IPS-18c (cell line): ENCODE results near the gene FAM120A.
"Not testable (repeated sequence)": the region's sequence is repeated elsewhere in the genome, so short reads cannot be mapped to it uniquely, and the experiment has no call there.

Experiments used
- H3K4me3 ChIP-seq: 2 replicates; pipeline ENCODE4 v1.7.0; 2013; ENCODE audit warnings: low read depth, mild to moderate bottlenecking, low read length, moderate library complexity; ENCODE audit not compliant: insufficient read depth
- H3K9me3 ChIP-seq: one replicate; pipeline ENCODE4 v1.6.1; 2013; ENCODE audit warnings: mild to moderate bottlenecking, low read length, moderate library complexity; ENCODE audit not compliant: control insufficient read depth, insufficient read depth

FAM120A gene

DNA sequence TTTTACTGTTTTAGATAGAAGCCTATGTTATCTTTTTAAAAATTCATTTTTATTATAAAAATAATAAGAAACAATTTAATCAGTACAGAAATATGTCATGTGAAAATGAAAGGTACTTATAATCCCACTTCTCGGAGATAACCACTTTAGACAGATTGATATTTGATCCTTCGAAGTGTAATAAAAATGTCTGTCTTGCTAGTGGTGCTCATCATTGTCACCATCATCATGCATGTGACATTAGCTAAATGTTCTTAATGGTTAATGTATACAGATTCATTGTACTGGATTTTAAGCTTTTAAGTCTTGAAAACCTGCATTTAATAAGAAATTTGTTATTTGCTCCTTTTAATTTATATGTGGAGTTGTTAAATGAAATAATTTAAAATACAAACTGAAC lies 32.0 kb downstream of the FAM120A start:
- H3K4me3 ChIP-seq, result no peak overlapping the region
- H3K9me3 ChIP-seq, result no peaks in the 10 kb centered on the region

DNA sequence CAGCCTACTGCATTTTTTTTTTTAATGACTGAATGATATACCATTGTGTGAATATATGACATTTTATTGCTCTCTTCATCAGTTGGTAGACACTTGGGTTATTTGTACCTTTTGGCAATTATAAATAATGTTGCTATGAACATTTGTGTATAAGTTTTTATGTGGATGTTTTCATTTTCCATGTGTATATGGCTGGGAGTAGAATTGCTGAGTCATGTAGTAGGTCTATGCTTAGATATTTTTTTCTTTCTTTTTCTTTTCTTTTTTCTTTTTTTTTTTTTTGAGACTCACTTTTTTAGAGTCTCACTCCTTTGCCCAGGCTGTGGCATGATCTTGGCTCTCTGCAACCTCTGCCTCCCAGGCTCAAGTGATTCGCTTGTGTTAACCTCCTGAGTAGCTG lies 34.8 kb downstream of the FAM120A start:
- H3K4me3 ChIP-seq, result no peak overlapping the region
- H3K9me3 ChIP-seq, result no peaks in the 10 kb centered on the region

DNA sequence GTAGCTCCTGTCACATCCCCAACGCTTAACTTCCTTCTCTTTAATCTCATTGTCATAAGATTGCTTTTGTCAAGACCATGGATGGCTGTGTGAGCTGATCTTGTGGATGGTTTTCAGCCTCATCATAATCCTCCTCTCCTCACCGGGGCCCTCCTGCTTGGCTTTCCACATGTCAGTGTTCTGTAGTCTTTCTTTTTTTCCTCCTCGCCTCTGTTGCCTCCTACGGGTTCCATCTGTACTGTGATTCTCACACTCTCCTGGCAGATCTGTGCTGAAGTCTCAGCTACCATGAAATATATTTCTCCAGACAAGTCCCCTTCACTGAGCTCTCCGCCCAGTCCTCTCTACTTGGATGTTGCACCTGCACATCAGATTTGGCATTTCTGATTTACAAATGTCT lies 36.8 kb downstream of the FAM120A start:
- Histone ChIP-seq H3K4me3 (no peak overlapping the region), H3K9me3 (no peaks in the 10 kb centered on the region)

DNA sequence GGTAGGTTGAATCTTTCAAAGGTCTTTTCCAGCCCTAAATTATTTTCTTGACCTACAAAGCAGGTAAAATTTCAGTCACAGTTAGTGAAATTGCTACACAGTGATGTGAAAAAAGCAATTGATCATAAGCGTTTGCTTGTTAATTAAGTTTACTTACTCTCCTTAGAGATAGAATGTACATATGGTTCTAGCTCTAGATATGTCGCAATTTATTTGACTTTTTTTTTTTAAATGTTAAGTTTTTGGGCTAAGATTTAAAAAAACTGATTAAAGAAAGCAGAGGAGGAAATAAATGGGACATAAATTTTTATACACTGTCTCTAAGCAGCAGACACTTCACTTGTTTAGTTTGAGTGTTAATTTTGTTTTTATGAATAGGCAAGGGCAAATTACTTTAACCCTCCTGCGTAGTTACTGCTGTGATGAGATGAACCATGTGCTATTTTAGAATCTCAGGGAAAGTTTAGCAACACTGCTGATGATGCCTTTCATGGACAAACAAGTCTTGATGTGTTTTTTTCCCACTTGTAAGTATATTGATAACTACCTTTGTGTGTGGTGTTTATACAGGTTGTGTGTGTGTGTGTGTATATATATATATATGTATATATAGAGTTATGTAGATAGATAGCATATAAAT lies 40.2 kb downstream of the FAM120A start:
- Histone ChIP-seq H3K9me3 (no peaks in the 10 kb centered on the region), H3K4me3 (no peak overlapping the region)

DNA sequence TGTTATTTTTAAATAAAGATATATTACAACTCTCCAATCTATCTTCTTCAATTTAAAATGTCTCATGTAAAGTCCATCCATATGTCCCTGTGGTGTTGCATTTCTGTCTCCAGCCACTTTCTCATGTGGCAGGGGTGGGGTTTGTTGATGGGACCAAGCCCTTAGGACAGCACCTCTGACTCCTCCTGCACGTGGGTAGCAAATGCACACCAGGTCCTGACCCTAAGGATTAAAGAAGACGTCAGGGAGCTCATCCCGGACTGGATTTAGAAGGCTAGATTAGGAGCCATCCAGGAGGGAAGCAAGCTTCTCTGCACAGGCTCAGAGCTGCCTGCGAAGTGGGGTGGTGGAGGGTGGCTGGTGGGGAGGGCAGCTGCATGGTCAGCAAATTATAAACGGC lies 40.8 kb downstream of the FAM120A start:
- no peak overlapping the region for H3K4me3 ChIP-seq
- H3K9me3 ChIP-seq, result no peaks in the 10 kb centered on the region

DNA sequence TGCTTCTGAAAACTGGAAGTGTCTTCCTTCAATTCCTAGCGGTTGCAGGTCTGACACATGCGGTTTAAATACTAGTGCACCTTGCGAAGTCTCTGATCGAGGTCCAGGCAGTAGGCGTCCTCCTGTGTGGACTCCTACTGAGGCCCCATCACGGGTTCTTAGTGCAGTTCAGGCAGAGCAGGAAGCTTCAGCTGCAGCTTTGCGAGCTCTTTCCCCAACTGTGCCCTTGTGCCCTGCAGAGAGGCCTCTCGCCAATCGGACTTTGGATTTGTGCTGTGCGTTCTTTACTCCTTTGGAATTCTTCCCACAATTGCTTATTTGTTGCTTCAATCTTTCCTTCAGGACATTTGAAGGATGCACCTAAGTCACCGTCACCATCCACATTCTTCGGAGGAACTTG lies 42.5 kb downstream of the FAM120A start:
- Histone ChIP-seq H3K9me3 (no peaks in the 10 kb centered on the region), H3K4me3 (no peak overlapping the region)

DNA sequence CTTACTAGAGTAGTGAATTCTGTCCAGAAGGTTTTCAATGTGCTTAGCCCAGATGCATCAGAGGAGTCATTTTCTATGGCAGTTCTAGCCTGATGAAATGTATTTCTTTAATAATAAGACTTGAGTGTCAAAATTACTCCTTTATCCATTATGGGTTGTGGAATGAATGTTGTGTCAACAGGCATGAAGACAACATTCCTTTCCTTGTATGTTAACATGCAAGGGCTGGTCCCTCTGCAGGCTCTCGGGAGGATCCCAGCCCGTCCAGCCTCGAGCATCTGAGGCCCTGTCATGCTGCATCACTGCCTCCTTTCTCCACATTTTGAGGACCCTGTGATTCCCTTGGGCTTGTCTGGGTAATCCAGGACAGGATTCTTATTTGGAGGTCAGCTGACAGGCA lies 44.8 kb downstream of the FAM120A start:
- Histone ChIP-seq H3K9me3 (no peaks in the 10 kb centered on the region), H3K4me3 (no peak overlapping the region)

DNA sequence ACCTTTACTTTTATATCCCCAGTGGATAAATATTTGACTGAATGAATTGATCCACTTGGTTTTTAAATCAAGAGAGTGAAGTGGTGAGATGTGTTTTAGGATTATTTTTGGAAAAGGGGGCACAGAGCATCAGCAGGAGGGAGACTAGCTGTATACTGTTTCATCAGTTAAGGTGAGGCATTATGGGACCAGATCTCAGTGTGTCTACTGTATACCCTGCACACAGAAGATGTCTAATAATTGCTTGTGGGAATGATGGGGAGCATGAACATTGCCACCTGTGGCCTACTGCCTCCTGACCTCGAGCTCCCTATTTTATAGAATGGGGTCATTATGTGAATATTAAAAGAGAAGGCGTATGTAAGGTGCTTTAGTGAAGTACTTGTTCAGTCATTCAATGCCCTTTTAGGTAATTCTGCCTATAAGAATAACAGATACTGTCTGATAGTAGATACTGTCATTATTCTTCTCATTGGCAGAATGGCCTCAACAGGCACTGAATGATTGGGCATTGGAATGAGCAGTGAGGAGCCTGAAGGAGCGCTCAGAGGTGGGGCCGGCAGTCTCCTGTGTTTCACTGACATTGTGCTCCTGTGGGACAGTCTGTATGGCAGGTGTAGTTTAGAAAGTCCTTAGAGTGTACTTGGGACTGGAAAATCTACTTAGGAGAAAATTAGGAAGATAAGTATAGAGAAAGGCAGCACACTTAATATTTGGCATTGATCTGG lies 49.2 kb downstream of the FAM120A start:
- no peak overlapping the region for H3K4me3 ChIP-seq
- no peaks in the 10 kb centered on the region for H3K9me3 ChIP-seq

DNA sequence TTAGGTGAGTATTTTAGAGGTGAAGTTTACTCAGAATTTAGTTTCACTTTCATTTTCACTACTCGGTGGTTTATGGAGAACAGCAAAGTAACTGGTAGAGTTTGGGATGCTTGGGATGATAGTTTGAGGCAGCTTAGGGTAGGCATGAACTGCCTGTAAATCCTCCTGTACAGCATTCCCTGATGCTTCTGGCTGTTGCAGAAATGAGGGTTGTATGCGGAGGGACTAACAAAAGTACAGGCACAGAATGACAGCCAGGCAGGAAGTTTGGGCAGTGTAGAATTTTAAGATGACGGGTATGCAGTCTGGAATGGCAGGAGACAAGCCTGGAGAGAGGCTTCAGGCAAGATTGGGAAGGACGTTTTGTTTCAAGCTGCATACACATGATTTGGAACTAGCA lies 49.9 kb downstream of the FAM120A start:
- H3K9me3 ChIP-seq, result no peaks in the 10 kb centered on the region
- no peak overlapping the region for H3K4me3 ChIP-seq

DNA sequence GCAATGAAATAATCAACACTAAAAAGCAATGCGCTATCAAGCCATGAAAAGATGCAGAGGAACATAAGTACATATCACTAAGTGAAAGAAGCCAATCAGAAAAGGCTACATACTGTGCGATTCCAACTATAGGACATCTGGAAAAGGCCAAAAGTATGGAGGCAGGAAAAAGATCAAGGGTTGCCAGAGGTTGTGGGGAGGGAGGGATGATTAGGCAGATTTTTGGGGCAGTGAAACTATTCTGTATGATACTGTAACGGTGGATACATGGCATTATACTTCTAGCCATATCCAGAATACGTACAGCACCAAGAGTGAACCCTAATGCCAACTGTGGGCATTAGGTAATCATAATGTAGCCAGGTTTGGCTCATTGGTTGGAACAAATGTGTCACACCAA lies 51.9 kb downstream of the FAM120A start:
- no peaks in the 10 kb centered on the region for H3K9me3 ChIP-seq
- H3K4me3 ChIP-seq, result no peak overlapping the region

DNA sequence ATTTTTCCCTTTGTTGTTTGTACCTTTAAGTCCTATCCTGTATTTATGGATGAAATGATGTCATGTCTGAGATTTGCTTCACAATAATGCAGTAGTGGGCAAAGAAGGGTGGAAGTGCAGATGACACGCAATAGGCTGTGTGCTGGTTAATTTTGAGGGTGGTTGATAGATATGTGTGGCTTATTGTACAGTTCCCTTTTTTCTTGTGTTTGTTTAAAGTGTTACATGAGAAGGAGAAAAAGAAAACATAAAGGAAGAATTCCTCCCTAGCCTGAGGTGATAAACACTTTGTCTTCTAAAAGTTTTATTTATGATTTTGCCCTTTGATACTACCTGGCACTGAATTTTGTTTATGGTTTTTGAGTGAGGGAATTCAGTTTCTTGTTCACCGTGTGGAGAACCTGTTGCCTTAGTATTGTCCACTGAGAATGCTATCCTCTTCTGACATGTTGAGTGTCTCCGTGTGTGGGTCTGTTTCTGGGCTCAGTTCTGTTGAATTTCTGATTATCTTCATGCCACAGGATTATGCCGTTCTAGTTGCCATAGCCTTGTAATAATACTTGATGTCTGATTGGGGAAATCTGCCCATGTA lies 54.2 kb downstream of the FAM120A start:
- no peaks in the 10 kb centered on the region for H3K9me3 ChIP-seq
- no peak overlapping the region for H3K4me3 ChIP-seq

DNA sequence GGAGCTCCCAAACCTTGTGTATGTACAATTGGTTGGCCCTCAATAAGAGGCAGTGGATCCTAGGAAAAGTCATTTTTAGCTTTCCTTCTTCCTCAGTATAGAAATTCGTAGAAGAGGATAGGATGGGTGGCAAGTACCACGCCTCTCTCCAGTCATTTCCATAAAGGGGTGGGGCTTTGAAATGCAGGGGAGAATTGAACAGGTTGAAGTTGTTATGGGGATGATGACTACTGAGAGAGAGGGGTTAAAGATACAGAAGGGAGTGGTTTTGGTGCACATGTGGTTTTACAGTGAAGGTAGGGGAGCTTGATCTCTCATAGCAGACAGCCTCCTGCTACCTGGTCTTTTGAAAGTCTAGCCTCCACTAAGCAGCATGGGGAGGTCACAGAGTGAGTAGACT lies 56.3 kb downstream of the FAM120A start:
- Histone ChIP-seq H3K9me3 (no peaks in the 10 kb centered on the region), H3K4me3 (no peak overlapping the region)

DNA sequence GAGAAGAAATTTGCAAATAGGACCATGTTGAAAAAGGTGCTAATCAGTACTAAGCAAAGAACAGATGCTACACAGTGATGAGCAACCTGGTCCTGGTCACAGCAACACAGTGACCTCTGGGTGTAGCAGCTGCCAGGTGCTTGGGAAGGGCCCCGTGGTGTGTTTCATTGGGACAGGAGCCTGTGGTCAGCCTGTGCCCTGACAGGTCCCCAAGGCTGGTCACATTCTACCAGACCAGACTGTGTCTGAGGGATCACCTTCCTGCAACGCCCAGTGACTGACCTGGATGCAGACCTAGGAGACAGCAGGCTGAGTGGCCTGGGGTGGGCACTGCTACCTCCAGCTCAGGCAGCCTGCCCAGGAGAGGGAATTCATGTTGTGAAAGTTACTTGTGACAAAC lies 56.7 kb downstream of the FAM120A start:
- Histone ChIP-seq H3K9me3 (no peaks in the 10 kb centered on the region), H3K4me3 (no peak overlapping the region)

DNA sequence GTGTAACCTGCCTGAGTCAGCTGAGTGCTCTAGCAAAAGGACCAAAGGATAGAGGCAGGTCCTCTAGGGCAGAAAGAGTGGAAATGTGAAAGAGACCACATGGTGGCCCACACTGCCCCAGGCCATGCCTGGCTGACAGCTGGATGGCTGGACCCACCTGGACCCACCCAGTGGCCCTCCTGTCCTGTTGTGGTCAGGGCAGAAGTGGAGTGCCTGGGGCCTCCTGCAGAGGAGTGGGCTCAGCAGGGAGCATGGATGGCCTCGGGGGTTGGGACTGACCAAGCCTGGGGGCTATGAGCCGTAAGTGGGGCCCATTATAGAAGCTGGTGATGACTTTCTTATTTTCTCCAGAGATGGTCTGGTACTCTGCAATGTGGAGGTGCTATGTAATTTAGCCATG lies 57.6 kb downstream of the FAM120A start:
- Histone ChIP-seq H3K4me3 (no peak overlapping the region), H3K9me3 (no peaks in the 10 kb centered on the region)

DNA sequence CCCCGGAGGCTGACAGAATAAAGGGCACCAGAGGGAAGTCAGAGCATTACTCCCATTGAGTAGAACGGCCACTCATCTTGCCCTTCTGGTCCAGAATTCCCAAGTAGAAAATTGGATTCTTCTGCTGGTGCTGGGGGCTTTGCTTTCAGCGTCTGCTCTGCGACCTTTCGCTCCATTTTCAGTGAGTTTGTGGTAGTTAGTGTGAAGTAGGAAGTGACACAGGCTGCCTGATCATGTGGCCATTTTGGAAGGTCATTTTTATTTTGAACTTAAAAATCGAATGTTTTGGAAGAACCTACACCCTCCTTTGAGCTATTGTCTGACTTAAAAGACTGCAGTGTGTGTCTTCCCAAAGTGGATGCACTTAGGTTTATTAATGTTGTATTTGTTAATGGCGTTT lies 58.6 kb downstream of the FAM120A start:
- H3K4me3 ChIP-seq, result no peak overlapping the region
- H3K9me3 ChIP-seq, result no peaks in the 10 kb centered on the region

DNA sequence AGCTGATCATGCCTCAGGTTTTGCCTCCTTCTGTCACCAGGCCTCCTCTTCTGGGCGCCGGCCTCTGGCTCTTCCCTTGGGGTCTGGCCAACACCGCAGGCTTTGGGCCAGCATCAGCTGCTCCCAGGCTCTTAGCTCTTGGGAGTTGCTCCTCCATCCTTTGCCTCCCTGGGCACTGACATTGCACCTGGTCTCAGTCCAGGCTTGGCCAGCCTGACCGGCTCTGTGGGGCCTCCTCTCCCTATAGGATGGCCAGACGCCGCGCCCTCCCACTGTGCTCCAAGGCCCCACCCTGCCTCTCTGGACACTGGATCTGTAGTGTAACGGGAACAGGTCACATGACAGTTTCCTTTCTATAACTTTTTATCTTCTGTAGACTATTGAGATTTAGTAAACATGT lies 59.7 kb downstream of the FAM120A start:
- H3K4me3 ChIP-seq, H3K9me3 ChIP-seq: not testable (repeated sequence)

DNA sequence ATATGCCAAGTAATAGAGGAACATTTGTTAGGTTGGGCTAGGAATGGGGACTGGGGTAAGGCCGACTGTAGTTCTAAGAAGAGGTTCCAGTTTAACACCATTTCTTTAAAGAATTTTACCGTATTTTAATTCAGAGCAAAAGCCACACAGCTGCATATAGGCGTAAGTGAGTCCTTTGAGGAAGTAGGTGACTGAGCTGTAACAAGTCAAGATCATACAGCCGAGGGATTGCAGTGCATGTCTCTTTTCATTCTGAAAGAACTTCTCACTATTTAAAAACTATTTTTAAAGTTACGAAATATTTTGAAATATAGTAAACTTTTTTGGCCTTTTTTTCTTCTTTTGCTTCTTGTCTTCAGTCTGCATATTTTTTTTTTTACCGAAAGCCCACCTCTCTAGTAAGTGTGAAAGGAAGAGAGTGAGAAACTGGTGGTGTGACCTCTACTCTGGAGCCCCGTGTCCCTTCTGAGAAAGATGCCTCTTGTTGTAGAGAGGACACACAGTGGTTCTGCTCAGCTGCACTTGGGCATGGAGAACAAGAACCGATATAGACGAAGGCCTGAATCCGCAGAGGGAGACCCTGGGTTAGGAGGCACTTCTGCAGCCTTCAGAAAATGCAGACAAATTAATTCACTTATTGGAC lies 60.8 kb downstream of the FAM120A start:
- not testable (repeated sequence) for H3K4me3 ChIP-seq, H3K9me3 ChIP-seq

DNA sequence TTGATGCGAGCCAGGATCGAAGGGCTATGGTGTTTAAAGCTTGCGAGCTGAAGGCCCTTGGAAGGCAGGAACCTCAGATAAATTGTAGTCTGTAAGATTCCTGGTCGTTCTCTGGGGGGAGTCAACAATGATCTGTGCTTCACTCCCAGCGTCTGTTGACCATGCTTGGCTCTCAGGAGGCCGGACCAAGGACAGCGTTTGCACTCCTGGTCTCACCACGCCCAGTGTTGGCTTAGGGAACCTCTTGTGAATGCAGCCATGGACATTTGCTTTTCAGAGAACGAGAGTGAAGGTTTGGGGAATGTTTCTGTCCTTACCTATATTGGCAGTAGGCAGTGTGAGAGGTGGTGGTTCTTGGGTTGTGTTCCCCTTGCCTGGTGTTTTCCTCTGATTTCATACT lies 62.1 kb downstream of the FAM120A start:
- Histone ChIP-seq H3K9me3 (no peaks in the 10 kb centered on the region), H3K4me3 (no peak overlapping the region)
